HCT116 (cell line): Measurements from ENCODE around the gene RNF150. TPM values are rescaled to one million over a fixed set of nuclear protein-coding genes. Genes with fewer than 3 reads are reported as not detected.

Source experiments
- ATAC-seq: fragments of 200-7000 bp; cut with Tn5 transposase; 2 replicates; pipeline ENCODE4 v1.9.1; 2020; ENCODE audit warnings: mild to moderate bottlenecking, moderate library complexity
- BruUV-seq: library from RNA; stranded (reverse); fragments of 400-500 nt; replicated peaks from 2 replicates; lab custom pipeline; 2021; lab: Mats Ljungman, UMichigan
- CTCF ChIA-PET: fragments of 300-600 bp; sonication (Branson Sonifier 250); formaldehyde crosslinking; loops from one replicate; lab custom pipeline; 2021; ENCODE audit warnings: antibody characterized with exemption; lab: Charles Lee
- POLR2A ChIA-PET: fragments of 300-600, 350-600 bp; sonication (Branson Sonifier 250); formaldehyde crosslinking; loops from one replicate; lab custom pipeline; 2021; ENCODE audit warnings: antibody characterized with exemption; lab: Charles Lee
- RAD21 ChIA-PET, 2 experiments: fragments of 300-600 bp; sonication (Branson Sonifier 250); formaldehyde crosslinking; loops; one replicate each; lab custom pipeline; 2023; ENCODE audit warnings: low total read pairs in 2 of 2; ENCODE audit not compliant: uncharacterized antibody in 2 of 2, unreplicated experiment in 2 of 2, low non-redundant PET in 1 of 2; lab: Charles Lee
- DNase-seq: peaks from one replicate; pipeline ENCODE4 v3.0.0-alpha.2; 2010; ENCODE audit warnings: low read depth, low spot score
- H2AFZ ChIP-seq: fragments of 200-600 bp; shearing (Covaris generic), sonication (generic); 2 replicates; pipeline ENCODE4 v1.6.1; 2017; ENCODE audit warnings: low read depth, mixed run types, mixed read lengths, antibody characterized with exemption, low read length; ENCODE audit not compliant: poor library complexity, severe bottlenecking
- H3K27ac ChIP-seq: 2 replicates; pipeline ENCODE4 v1.5.1; 2012; ENCODE audit warnings: low read depth, low read length
- H3K27me3 ChIP-seq: fragments of 200-600 bp; sonication (generic); 2 replicates; pipeline ENCODE4 v1.6.1; 2016; ENCODE audit warnings: mixed run types, low read length, mixed read lengths; ENCODE audit not compliant: insufficient read depth
- H3K36me3 ChIP-seq, 2 experiments: fragments of 200-500 bp in 1 of 2; fragments of 200-600 bp in 1 of 2; sonication (Bioruptor generic) in 1 of 2; sonication (generic) in 1 of 2; 2 replicates each; pipeline versions ENCODE4 v1.5.1 to v1.6.1; 2014 to 2016; ENCODE audit warnings: low read length in 2 of 2, inconsistent platforms in 1 of 2, mixed read lengths in 1 of 2, mixed run types in 1 of 2; ENCODE audit not compliant: insufficient read depth in 2 of 2, control insufficient read depth in 1 of 2
- H3K4me1 ChIP-seq, 2 experiments: fragments of 200-600 bp in 1 of 2; sonication (generic) in 1 of 2; 2 replicates each; pipeline versions ENCODE4 v1.5.1 to v1.6.1; 2012 to 2017; ENCODE audit warnings: low read length in 2 of 2, inconsistent platforms in 1 of 2, mild to moderate bottlenecking in 1 of 2, mixed read lengths in 1 of 2, mixed run types in 1 of 2, moderate library complexity in 1 of 2; ENCODE audit not compliant: insufficient read depth in 2 of 2, control insufficient read depth in 1 of 2
- H3K4me2 ChIP-seq: fragments of 200-600 bp; sonication (generic); 2 replicates; pipeline ENCODE4 v1.6.1; 2017; ENCODE audit warnings: mixed run types, low read length, mixed read lengths
- H3K4me3 ChIP-seq, 2 experiments: fragments of 200-600 bp in 1 of 2; sonication (generic) in 1 of 2; replicated peaks in 1 of 2; 2 replicates each; pipeline ENCODE4 v1.5.1; 2011 to 2016; ENCODE audit warnings: low read length in 2 of 2, control low read depth in 1 of 2, low read depth in 1 of 2, mild to moderate bottlenecking in 1 of 2, mixed read lengths in 1 of 2, mixed run types in 1 of 2
- H3K79me2 ChIP-seq: fragments of 200-600 bp; sonication (generic); 2 replicates; pipeline ENCODE4 v1.6.1; 2017; ENCODE audit warnings: mild to moderate bottlenecking, mixed run types, low read length, moderate library complexity, mixed read lengths; ENCODE audit not compliant: insufficient read depth
- H3K9ac ChIP-seq: fragments of 200-600 bp; sonication (generic); 2 replicates; pipeline ENCODE4 v1.6.1; 2016; ENCODE audit warnings: low read length, mixed read lengths
- H3K9me2 ChIP-seq: fragments of 200-600 bp; sonication (generic), shearing (Covaris generic); 2 replicates; pipeline ENCODE4 v1.6.1; 2017; ENCODE audit warnings: mixed run types, mild to moderate bottlenecking, moderate library complexity; ENCODE audit not compliant: insufficient read depth
- H3K9me3 ChIP-seq, 2 experiments: fragments of 200-500 bp in 1 of 2; fragments of 200-600 bp in 1 of 2; sonication (Bioruptor generic) in 1 of 2; sonication (generic) in 1 of 2; 2 replicates each; pipeline ENCODE4 v1.6.1; 2014 to 2017; ENCODE audit warnings: low read length in 2 of 2, mixed read lengths in 2 of 2, inconsistent platforms in 1 of 2, low read depth in 1 of 2, mild to moderate bottlenecking in 1 of 2, mixed run types in 1 of 2, moderate library complexity in 1 of 2; ENCODE audit not compliant: control insufficient read depth in 1 of 2, insufficient read depth in 1 of 2
- H4K20me1 ChIP-seq: fragments of 200-600 bp; sonication (generic), shearing (Covaris generic); 2 replicates; pipeline ENCODE4 v1.6.1; 2017; ENCODE audit warnings: mixed run types, mild to moderate bottlenecking, moderate library complexity; ENCODE audit not compliant: insufficient read depth
- ATF3 ChIP-seq: IDR thresholded peaks from 2 replicates; pipeline ENCODE4 v1.6.1; 2012
- FOSL1 ChIP-seq: IDR thresholded peaks from 2 replicates; pipeline ENCODE4 v1.6.1; 2012; ENCODE audit warnings: low read depth
- JUND ChIP-seq: IDR thresholded peaks from 2 replicates; pipeline ENCODE4 v1.6.1; 2012
- POLR2A ChIP-seq: IDR thresholded peaks from 2 replicates; pipeline ENCODE4 v1.7.0; 2011; ENCODE audit warnings: borderline replicate concordance; ENCODE audit not compliant: insufficient read depth, insufficient read length; ENCODE audit errors: extremely low read depth
- SIN3A ChIP-seq: IDR thresholded peaks from 2 replicates; pipeline ENCODE4 v1.6.1; 2012; ENCODE audit warnings: low read depth
- SP1 ChIP-seq: IDR thresholded peaks from 2 replicates; pipeline ENCODE4 v1.6.1; 2012; ENCODE audit warnings: low read depth
- ZNF274 ChIP-seq: fragments of 200-500 bp; sonication (Bioruptor generic); IDR thresholded peaks from 2 replicates; pipeline ENCODE4 v1.6.1; 2014; ENCODE audit warnings: mild to moderate bottlenecking, low read depth, low read length, inconsistent platforms
- intact Hi-C: fragments of 100-400 bp; cut with micrococcal nuclease; formaldehyde crosslinking; loops from 2 replicates; pipeline ENCODE4 v1.10.0; 2022
- total RNA-seq: library from RNA; stranded (reverse); gene quantifications from one replicate; pipeline ENCODE4 v1.2.1, GENCODE V29; 2021; ENCODE audit not compliant: unreplicated experiment
- TF ChIP-seq, protein P1 (sequence below): IDR thresholded peaks from 2 replicates; pipeline ENCODE4 v1.6.1; 2012; ENCODE audit warnings: low read depth
- TF ChIP-seq, protein P2 (sequence below): IDR thresholded peaks from 2 replicates; pipeline ENCODE4 v1.6.1; 2011; ENCODE audit warnings: mild to moderate bottlenecking, low read length, moderate library complexity; ENCODE audit not compliant: insufficient replicate concordance; ENCODE audit errors: extremely low read depth
- TF ChIP-seq, protein P3 (sequence below), 3 experiments: fragments of 200-600 bp in 1 of 3; sonication (generic) in 1 of 3; IDR thresholded peaks in 2 of 3; conservative IDR thresholded peaks in 1 of 3; 2 replicates each; pipeline ENCODE4 v1.5.1; 2012 to 2017; ENCODE audit warnings: low read depth in 2 of 3, low read length in 2 of 3, antibody characterized with exemption in 1 of 3, borderline replicate concordance in 1 of 3, control low read depth in 1 of 3, mild to moderate bottlenecking in 1 of 3, mixed read lengths in 1 of 3, mixed run types in 1 of 3, moderate library complexity in 1 of 3; ENCODE audit not compliant: insufficient read depth in 1 of 3

Gene RNF150
- total RNA-seq, 1 experiment from 2014 or later: 0.07 TPM

- no peak overlapping the region for H3K4me2 ChIP-seq
- no peak overlapping the region for H3K4me3 ChIP-seq
- H3K9me3 ChIP-seq: no peaks in the 10 kb centered on the region
- ChIA-PET POLR2A (no interaction called here), CTCF (no interaction called here), RAD21 (no interaction called here)
- H3K9ac ChIP-seq: no peak overlapping the region
- BruUV-seq: no TSS peak
- H3K27ac ChIP-seq: no peak overlapping the region
- TF ChIP-seq ZNF274 (no peak), JUND (no peak), SP1 (no peak), POLR2A (no peak), ATF3 (no peak), FOSL1 (no peak), SIN3A (no peak)
- TF ChIP-seq, protein P1, sequence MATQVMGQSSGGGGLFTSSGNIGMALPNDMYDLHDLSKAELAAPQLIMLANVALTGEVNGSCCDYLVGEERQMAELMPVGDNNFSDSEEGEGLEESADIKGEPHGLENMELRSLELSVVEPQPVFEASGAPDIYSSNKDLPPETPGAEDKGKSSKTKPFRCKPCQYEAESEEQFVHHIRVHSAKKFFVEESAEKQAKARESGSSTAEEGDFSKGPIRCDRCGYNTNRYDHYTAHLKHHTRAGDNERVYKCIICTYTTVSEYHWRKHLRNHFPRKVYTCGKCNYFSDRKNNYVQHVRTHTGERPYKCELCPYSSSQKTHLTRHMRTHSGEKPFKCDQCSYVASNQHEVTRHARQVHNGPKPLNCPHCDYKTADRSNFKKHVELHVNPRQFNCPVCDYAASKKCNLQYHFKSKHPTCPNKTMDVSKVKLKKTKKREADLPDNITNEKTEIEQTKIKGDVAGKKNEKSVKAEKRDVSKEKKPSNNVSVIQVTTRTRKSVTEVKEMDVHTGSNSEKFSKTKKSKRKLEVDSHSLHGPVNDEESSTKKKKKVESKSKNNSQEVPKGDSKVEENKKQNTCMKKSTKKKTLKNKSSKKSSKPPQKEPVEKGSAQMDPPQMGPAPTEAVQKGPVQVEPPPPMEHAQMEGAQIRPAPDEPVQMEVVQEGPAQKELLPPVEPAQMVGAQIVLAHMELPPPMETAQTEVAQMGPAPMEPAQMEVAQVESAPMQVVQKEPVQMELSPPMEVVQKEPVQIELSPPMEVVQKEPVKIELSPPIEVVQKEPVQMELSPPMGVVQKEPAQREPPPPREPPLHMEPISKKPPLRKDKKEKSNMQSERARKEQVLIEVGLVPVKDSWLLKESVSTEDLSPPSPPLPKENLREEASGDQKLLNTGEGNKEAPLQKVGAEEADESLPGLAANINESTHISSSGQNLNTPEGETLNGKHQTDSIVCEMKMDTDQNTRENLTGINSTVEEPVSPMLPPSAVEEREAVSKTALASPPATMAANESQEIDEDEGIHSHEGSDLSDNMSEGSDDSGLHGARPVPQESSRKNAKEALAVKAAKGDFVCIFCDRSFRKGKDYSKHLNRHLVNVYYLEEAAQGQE: no peak
- TF ChIP-seq, protein P2, sequence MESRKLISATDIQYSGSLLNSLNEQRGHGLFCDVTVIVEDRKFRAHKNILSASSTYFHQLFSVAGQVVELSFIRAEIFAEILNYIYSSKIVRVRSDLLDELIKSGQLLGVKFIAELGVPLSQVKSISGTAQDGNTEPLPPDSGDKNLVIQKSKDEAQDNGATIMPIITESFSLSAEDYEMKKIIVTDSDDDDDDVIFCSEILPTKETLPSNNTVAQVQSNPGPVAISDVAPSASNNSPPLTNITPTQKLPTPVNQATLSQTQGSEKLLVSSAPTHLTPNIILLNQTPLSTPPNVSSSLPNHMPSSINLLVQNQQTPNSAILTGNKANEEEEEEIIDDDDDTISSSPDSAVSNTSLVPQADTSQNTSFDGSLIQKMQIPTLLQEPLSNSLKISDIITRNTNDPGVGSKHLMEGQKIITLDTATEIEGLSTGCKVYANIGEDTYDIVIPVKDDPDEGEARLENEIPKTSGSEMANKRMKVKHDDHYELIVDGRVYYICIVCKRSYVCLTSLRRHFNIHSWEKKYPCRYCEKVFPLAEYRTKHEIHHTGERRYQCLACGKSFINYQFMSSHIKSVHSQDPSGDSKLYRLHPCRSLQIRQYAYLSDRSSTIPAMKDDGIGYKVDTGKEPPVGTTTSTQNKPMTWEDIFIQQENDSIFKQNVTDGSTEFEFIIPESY: no peak
- TF ChIP-seq, protein P3, sequence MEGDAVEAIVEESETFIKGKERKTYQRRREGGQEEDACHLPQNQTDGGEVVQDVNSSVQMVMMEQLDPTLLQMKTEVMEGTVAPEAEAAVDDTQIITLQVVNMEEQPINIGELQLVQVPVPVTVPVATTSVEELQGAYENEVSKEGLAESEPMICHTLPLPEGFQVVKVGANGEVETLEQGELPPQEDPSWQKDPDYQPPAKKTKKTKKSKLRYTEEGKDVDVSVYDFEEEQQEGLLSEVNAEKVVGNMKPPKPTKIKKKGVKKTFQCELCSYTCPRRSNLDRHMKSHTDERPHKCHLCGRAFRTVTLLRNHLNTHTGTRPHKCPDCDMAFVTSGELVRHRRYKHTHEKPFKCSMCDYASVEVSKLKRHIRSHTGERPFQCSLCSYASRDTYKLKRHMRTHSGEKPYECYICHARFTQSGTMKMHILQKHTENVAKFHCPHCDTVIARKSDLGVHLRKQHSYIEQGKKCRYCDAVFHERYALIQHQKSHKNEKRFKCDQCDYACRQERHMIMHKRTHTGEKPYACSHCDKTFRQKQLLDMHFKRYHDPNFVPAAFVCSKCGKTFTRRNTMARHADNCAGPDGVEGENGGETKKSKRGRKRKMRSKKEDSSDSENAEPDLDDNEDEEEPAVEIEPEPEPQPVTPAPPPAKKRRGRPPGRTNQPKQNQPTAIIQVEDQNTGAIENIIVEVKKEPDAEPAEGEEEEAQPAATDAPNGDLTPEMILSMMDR (IDR thresholded peaks at IDR 0.05 in 2 of 3, conservative IDR thresholded peaks at IDR 0.05 in 1 of 3; ENCODE audit: borderline replicate concordance in 1 of 3, insufficient read depth in 1 of 3, low read depth in 2 of 3, low read length in 2 of 3): no peak
- no peak overlapping the region for H2AFZ ChIP-seq
- no peaks in the 10 kb centered on the region for H3K36me3 ChIP-seq
- no peaks in the 10 kb centered on the region for H4K20me1 ChIP-seq
- no peaks in the 10 kb centered on the region for H3K4me1 ChIP-seq
- no peaks in the 10 kb centered on the region for H3K79me2 ChIP-seq
- H3K27me3 ChIP-seq: no peaks in the 10 kb centered on the region
- intact Hi-C loops: no loop called here
- H3K9me2 ChIP-seq: no peaks in the 10 kb centered on the region
- DNase-seq (no peak), ATAC-seq (no peak)
These were observed 95.8 kb downstream of the RNF150 start for GRCh38 chr4:141037446-141037845.
